Measurements from ENCODE around the gene TMEM203. TPM values are rescaled to one million over a fixed set of nuclear protein-coding genes. Genes with fewer than 3 reads are reported as not detected.

The TMEM203 gene
- total RNA-seq, 1 experiment from 2014 or later: 36.4 TPM

DNA sequence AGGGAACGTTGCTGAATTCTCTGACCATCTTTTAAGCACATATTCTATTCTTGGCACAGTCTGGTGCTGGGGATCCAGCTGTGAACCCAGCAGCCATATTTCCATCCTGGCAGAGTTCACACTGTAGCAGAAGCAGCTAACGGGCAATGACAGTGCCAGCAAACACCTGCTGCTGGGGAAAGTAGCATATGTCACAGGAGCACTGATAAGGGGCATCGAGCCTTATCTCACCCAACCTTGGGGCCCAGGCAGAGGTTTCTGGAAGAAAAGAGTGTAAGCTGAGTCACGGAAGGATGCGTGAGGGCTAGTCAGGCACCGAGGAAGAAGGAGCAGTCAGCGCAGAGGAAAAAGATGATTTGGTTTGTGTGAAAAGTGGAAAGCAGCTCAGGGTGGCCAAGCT is 1.2 kb upstream of the TMEM203 start:
- Histone ChIP-seq H3K27me3 (ENCODE audit: low read length) (no peaks in the 10 kb centered on the region), H3K9ac (ENCODE audit: low read length) (peak overlapping the region; percentile 99), H2AFZ (ENCODE audit: low read length) (no peak overlapping the region), H3F3A (ENCODE audit: low read length, unreplicated experiment) (no peaks in the 10 kb centered on the region), H3K9me2 (replicated peaks; ENCODE audit: low read length) (no peaks in the 10 kb centered on the region), H3K4me3 (ENCODE audit: low read length) (peak overlapping the region; percentile 99), H3K4me2 (ENCODE audit: low read length) (peak overlapping the region; percentile 98), H3K79me2 (ENCODE audit: low read length) (peaks cover 52% of the 10 kb centered on the region), H3K4me1 (ENCODE audit: insufficient read depth, low read length) (peaks cover 20% of the 10 kb centered on the region), H3K9me3 (ENCODE audit: low read length) (no peaks in the 10 kb centered on the region), H4K20me1 (ENCODE audit: low read length) (no peaks in the 10 kb centered on the region), H3K36me3 (ENCODE audit: low read depth, low read length) (no peaks in the 10 kb centered on the region), H3K27ac (ENCODE audit: low read length) (no peak overlapping the region)
- ChIA-PET CTCF (no interaction called here), POLR2A (ENCODE audit: unreplicated experiment) (no interaction called here)
- TF ChIP-seq EZH2phosphoT487 (IDR thresholded peaks at IDR 0.05; ENCODE audit: borderline replicate concordance, low read length) (no peak), CTCF (conservative IDR thresholded peaks at IDR 0.05; ENCODE audit: low read depth, low read length) (no peak), EZH2 (IDR thresholded peaks at IDR 0.05; ENCODE audit: low read length, unreplicated experiment) (no peak)
- intact Hi-C loops (cut with micrococcal nuclease): no loop called here
- DNase-seq: no peak
- BruUV-seq (replicated peaks): no TSS peak
- ATAC-seq: no peak

DNA sequence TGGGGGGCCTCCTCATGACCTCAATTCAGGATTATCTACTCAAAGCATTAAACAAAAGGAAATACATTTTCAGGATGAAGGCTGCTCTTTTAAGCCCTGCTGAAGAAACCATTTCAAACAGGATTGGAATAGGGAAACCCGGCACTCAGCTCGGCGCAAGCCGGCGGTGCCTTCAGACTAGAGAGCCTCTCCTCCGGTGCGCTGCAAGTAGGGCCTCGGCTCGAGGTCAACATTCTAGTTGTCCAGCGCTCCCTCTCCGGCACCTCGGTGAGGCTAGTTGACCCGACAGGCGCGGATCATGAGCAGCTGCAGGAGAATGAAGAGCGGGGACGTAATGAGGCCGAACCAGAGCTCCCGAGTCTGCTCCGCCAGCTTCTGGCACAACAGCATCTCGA is 720 bp downstream of the TMEM203 start:
- Histone ChIP-seq H3K27me3 (ENCODE audit: low read length) (no peaks in the 10 kb centered on the region), H3K4me1 (ENCODE audit: insufficient read depth, low read length) (peaks cover 24% of the 10 kb centered on the region), H3K9me2 (replicated peaks; ENCODE audit: low read length) (no peaks in the 10 kb centered on the region), H3K27ac (ENCODE audit: low read length) (no peak overlapping the region), H3K36me3 (ENCODE audit: low read depth, low read length) (no peaks in the 10 kb centered on the region), H3K79me2 (ENCODE audit: low read length) (peaks cover 58% of the 10 kb centered on the region), H2AFZ (ENCODE audit: low read length) (0 out of 2 replicates have a peak overlapping the region, but pooled peaks have one; percentile 74), H3K9me3 (ENCODE audit: low read length) (no peaks in the 10 kb centered on the region), H3F3A (ENCODE audit: low read length, unreplicated experiment) (no peaks in the 10 kb centered on the region), H3K9ac (ENCODE audit: low read length) (peak overlapping the region; percentile 99), H4K20me1 (ENCODE audit: low read length) (no peaks in the 10 kb centered on the region), H3K4me3 (ENCODE audit: low read length) (peak overlapping the region; percentile 99), H3K4me2 (ENCODE audit: low read length) (peak overlapping the region; percentile 98)
- no peak for ATAC-seq
- BruUV-seq (replicated peaks): no TSS peak
- TF ChIP-seq EZH2phosphoT487 (IDR thresholded peaks at IDR 0.05; ENCODE audit: borderline replicate concordance, low read length): no peak
- intact Hi-C loops (cut with micrococcal nuclease): no loop called here
- ChIA-PET CTCF (no interaction called here), POLR2A (ENCODE audit: unreplicated experiment) (no interaction called here)
- no peak for DNase-seq

DNA sequence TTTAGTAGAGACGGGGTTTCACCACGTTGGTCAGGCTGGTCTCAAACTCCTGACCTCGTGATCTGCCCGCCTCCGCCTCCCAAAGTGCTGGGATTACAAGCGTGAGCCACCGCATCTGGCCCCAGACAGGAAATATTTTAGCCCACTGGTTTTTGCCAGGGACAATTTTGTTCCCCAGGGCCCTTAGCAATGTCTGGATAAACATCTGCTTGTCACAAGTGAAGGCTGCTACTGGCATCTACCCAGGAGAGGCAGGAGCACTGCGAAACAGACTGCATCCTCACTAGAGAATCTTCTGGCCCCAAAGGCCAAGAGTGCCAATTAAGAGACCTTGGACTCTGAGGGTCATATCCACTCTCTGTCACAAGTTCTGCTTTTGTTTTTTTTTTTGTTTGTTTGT is 2.5 kb downstream of the TMEM203 start:
- Histone ChIP-seq H3K9me2 (replicated peaks; ENCODE audit: low read length) (no peaks in the 10 kb centered on the region), H3K4me3 (ENCODE audit: low read length) (no peak overlapping the region), H3K27me3 (ENCODE audit: low read length) (no peaks in the 10 kb centered on the region), H4K20me1 (ENCODE audit: low read length) (peaks cover 14% of the 10 kb centered on the region; the same call in 1 of the 2 replicates), H3K79me2 (ENCODE audit: low read length) (peaks cover 65% of the 10 kb centered on the region), H3K4me2 (ENCODE audit: low read length) (0 out of 2 replicates have a peak overlapping the region, but pooled peaks have one; percentile 19), H2AFZ (ENCODE audit: low read length) (no peak overlapping the region), H3K36me3 (ENCODE audit: low read depth, low read length) (no peaks in the 10 kb centered on the region), H3K9ac (ENCODE audit: low read length) (no peak overlapping the region), H3K9me3 (ENCODE audit: low read length) (no peaks in the 10 kb centered on the region), H3F3A (ENCODE audit: low read length, unreplicated experiment) (no peaks in the 10 kb centered on the region), H3K4me1 (ENCODE audit: insufficient read depth, low read length) (peaks cover 40% of the 10 kb centered on the region), H3K27ac (ENCODE audit: low read length) (no peak overlapping the region)
- DNase-seq (no peak), ATAC-seq (no peak)
- ChIA-PET POLR2A (ENCODE audit: unreplicated experiment) (interaction anchor here (0.6 kb wide), 1 partner anchor 103 kb away, joined by 3 read pairs; no protein-coding TSS in a partner anchor), CTCF (interaction anchor here (0.6 kb wide), 1 partner anchor 73 kb away, joined by 3 read pairs; no protein-coding TSS in a partner anchor)
- BruUV-seq (replicated peaks): no TSS peak
- TF ChIP-seq CTCF (conservative IDR thresholded peaks at IDR 0.05; ENCODE audit: low read depth, low read length) (no peak), EZH2phosphoT487 (IDR thresholded peaks at IDR 0.05; ENCODE audit: borderline replicate concordance, low read length) (no peak), EZH2 (IDR thresholded peaks at IDR 0.05; ENCODE audit: low read length, unreplicated experiment) (no peak)
- intact Hi-C loops (cut with micrococcal nuclease): no loop called here

Data from PC-3 (cell line).